HG03025 (cell line): ENCODE data around the gene TRPT1.
"Not testable (repeated sequence)": the region's sequence is repeated elsewhere in the genome, so short reads cannot be mapped to it uniquely, and the experiment has no call there.

ENCODE experiments used
- ATAC-seq: cut with Tn5 transposase; IDR thresholded peaks from one replicate; pipeline ENCODE4 v1.9.1; 2021; ENCODE audit warnings: mild to moderate bottlenecking, moderate library complexity; ENCODE audit not compliant: unreplicated experiment, low FRiP score

Gene TRPT1

GRCh38 chr11:64258946-64259532, 33.1 kb upstream of the TRPT1 start:
- ATAC-seq, result no peak

GRCh38 chr11:64258356-64258755, 32.4 kb upstream of the TRPT1 start:
- no peak for ATAC-seq

GRCh38 chr11:64256300-64256699, 30.3 kb upstream of the TRPT1 start:
- no peak for ATAC-seq

- no peak for ATAC-seq
These were observed 29.4 kb upstream of the TRPT1 start for GRCh38 chr11:64255135-64256128.

- no peak for ATAC-seq
These were observed 28.3 kb upstream of the TRPT1 start for GRCh38 chr11:64254326-64254725.

GRCh38 chr11:64253481-64253880, 27.5 kb upstream of the TRPT1 start:
- ATAC-seq, result no peak

- no peak for ATAC-seq
These were observed 27.1 kb upstream of the TRPT1 start for GRCh38 chr11:64253043-64253442.

- ATAC-seq, result no peak
These were observed 26.3 kb upstream of the TRPT1 start for GRCh38 chr11:64252003-64252872.

- no peak for ATAC-seq
These were observed 25.7 kb upstream of the TRPT1 start for GRCh38 chr11:64251753-64252002.

GRCh38 chr11:64251016-64251752, 25.2 kb upstream of the TRPT1 start, which contains the start of gene PLCB3:
PLCB3 (plus strand) TSS chr11:64251530; CDS start chr11:64251650, 120 bp downstream.
- no peak for ATAC-seq

GRCh38 chr11:64250415-64251015, 24.5 kb upstream of the TRPT1 start:
- no peak for ATAC-seq

- no peak for ATAC-seq
These were observed 23.8 kb upstream of the TRPT1 start for GRCh38 chr11:64249563-64250414.

- no peak for ATAC-seq
These were observed 23.1 kb upstream of the TRPT1 start for GRCh38 chr11:64249038-64249437.

GRCh38 chr11:64248578-64248977, 22.6 kb upstream of the TRPT1 start:
- no peak for ATAC-seq

- ATAC-seq, result peak; percentile 3
These were observed 21.9 kb upstream of the TRPT1 start for GRCh38 chr11:64247729-64248531.

- peak; percentile 37 for ATAC-seq
These were observed 21.1 kb upstream of the TRPT1 start, which contains the start of gene PPP1R14B for GRCh38 chr11:64246871-64247728. PPP1R14B (minus strand) TSS chr11:64246943; CDS start chr11:64246673, 270 bp downstream.

GRCh38 chr11:64246621-64246870, 20.6 kb upstream of the TRPT1 start:
- ATAC-seq, result not testable (repeated sequence)
